Measurements from ENCODE around the gene SH3PXD2A.
"Not testable (repeated sequence)": the region's sequence is repeated elsewhere in the genome, so short reads cannot be mapped to it uniquely, and the experiment has no call there.

The SH3PXD2A gene

DNA sequence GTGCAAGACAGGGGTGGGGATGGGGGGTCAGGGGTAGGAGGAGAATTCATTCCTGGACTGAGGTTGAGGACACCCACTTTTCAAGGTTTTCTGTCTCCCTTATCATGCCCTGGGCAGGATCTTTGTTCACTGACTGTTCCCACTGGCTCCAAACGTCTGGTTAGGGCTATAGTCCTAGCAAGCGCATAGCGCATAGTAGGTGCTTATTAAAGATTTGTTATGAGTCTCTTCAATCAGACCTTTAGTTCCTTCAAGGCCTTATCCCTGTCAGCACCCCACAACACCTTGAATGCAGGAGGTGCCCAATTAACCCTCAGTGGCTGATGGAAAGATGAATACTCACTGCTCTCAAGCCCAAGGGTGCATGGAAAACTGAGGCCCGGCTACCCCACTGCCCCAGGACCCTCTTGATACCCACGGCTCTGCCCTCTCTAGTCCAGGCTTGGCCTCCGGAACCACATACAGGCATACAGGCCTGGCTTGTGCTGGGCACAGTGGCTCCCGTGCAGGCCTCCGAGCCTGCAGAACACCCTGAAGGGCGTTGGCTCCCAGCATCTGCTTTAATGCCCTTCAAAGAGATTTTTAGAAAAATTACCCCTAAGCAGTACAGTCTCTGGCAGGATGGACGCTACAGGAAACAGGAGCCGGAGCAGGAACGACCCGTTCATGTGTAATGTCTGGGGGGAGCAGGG lies 177.7 kb downstream of the SH3PXD2A start:
- no peak for DNase-seq

DNA sequence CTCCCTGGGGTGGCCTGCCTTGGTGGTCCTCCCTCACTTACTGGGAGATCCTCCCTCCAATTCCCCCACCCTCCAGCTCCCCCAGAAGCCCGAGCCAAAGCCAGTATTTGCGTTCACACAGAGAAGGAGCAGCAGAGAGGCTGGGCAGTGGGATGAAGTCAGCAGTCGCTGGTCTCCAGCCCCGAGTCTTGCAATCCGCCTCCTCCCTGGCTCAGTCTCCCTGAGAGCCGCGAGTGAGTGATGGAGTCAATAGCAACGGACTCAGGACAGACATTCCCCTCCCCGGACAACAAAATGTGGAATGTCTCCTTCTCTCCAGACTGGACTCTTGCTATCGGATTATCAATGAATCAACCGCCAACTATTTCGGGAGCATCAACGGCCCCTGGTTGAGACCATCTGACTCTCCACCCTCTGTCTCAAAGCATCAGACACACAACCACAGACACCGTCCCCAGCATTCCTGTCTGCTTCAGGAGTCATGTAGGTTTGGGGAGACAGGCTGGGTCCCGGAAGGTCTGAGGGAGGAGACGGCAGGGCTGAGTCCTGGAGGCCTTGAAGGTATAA lies 178.4 kb downstream of the SH3PXD2A start:
- no peak for DNase-seq

GRCh38 chr10:103676058-103676785 lies 179.2 kb downstream of the SH3PXD2A start:
- no peak for DNase-seq

DNA sequence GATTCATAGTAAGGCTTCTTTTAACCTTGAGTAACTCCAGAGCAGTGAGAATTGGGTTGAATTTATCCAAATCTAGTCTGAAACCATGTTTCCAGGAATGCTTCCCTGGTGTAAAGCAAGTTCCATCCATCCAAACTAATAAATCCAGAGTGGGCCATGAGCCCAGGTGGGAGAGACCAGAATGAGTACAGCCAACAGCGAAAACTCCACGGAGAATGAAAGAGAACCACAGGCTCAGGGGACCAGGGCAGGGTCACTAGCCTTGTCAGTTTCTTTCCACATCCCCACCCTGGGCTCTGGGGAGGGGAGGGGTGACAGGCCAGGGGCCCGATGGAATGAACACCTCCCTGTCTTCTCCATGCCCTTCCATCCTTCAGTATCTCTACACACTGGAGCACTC lies 181.8 kb downstream of the SH3PXD2A start:
- DNase-seq: no peak

GRCh38 chr10:103672345-103672744 lies 183.0 kb downstream of the SH3PXD2A start:
- DNase-seq: no peak

- DNase-seq: no peak
Measured at GRCh38 chr10:103671126-103671895, 184.1 kb downstream of the SH3PXD2A start.

DNA sequence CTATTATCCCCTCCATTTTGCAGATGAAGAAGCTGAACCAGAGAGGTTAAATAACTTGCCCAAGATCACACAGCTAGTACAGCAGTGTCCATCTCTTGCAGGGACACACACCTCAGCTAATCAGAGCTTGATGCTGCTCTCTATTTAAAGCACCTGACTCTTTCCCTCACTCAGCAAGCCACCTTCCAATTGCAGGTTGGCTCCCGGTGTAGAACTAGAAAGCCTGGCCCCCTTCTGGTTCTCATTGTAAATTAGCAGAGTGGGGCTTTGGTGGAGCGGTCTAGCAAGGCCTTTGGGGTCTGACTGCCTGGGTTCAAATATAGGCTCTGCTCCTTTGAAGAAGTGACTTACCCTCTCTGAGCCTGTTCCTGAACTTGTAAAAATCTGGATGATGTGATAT lies 185.4 kb downstream of the SH3PXD2A start:
- no peak for DNase-seq

GRCh38 chr10:103669243-103669929 lies 186.0 kb downstream of the SH3PXD2A start:
- no peak for DNase-seq

DNA sequence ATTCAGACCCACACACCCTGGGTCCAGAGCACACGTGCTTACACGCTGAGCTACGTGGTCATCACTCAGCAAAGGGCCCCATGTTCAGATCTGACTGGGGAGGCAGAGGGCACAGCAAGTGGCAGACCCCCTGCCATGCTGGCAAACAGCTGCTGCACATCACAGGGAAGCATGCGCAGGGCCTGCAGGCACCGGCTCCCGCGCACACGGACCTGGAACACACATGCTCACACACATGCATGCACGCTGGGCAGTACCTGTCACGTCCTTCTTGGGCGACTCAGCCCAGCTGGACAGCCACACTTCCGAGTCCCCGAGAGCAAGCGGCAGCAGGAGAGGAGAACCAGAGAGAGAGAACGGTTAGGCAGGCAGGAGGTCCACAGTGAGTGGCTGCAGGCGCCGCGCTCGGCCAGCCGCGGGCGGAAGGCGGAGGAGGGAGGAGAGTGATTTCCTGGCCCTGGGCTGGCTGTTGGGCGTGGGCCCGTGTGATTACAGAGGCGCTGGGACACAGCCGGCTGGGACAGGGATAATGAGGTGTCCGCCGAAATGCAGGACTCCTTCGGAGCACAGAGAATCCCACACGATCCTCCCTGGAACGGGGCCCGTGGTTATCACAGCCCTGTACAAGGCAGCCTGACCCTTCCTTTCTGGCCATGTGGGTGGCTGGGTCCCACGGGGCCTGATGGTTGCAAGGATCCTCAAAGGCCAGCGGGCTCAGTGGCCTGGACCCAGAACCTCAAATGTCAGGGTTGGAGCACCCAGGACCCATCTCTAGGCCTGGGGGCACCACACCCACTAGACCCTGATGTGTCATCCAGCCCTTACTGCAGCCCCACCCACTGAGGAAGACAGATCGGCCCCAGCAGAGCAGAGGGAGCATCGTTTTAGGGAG lies 186.8 kb downstream of the SH3PXD2A start:
- DNase-seq: no peak

DNA sequence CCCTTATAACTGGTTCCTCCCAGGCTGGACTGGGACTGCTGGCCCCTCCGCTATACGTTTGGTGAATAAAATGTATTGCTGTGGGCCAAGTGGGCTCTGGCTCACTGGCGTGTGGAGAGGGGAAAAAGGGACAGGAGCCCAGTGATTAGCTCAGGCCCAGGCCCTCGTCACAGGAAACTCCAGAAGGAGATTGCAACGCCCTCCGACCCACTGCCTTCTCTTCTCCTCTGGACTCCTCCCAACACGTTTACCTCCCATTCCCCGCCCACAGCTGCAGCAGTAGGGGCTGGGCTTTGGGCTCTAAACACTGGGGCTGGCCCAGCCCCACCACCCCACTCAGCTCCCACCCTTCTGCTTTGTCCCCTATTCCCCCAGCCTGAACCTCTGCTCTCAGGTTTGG lies 188.0 kb downstream of the SH3PXD2A start:
- no peak for DNase-seq

GRCh38 chr10:103666762-103667150 lies 188.6 kb downstream of the SH3PXD2A start:
- no peak for DNase-seq

DNA sequence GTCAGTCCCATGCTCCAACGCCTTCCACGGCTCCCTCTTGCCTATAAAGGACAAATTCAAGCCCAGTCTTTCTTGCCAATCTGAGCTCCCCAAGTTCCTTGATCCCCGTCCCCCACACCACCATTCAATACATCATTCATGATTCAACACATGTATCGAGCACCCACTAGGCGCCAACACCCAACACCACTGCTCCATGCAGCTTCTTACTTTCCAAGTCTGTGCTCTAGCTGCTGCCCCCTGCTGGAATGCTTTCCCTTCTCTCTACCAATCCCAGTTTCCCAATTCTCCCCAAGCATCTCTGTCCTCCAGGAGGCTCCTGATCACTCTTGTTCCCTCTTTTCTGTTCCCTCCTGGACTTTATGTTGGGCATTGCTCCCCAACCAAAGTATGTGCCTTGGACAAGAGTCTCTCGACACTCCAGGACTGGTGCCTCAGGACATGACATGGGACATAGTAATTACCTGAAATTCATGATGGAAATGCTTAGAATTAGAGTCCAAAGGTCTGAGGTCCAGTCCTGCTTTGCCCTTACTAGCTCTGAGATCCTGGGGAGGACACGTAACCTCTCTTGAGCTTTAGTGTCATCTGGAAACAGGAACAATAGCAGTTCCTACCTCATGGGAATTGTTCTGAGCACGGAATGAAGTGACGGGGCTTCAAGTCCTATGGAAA lies 189.2 kb downstream of the SH3PXD2A start:
- DNase-seq: no peak

- DNase-seq: no peak
Measured at GRCh38 chr10:103665162-103665889, 190.1 kb downstream of the SH3PXD2A start.

GRCh38 chr10:103663802-103664201 lies 191.6 kb downstream of the SH3PXD2A start:
- DNase-seq: no peak

- DNase-seq: no peak
Measured at GRCh38 chr10:103663236-103663635, 192.1 kb downstream of the SH3PXD2A start.

- DNase-seq: not testable (repeated sequence)
Measured at GRCh38 chr10:103662704-103663103, 192.7 kb downstream of the SH3PXD2A start.

GRCh38 chr10:103661198-103661950 lies 194.0 kb downstream of the SH3PXD2A start:
- DNase-seq: peak; percentile 60

DNA sequence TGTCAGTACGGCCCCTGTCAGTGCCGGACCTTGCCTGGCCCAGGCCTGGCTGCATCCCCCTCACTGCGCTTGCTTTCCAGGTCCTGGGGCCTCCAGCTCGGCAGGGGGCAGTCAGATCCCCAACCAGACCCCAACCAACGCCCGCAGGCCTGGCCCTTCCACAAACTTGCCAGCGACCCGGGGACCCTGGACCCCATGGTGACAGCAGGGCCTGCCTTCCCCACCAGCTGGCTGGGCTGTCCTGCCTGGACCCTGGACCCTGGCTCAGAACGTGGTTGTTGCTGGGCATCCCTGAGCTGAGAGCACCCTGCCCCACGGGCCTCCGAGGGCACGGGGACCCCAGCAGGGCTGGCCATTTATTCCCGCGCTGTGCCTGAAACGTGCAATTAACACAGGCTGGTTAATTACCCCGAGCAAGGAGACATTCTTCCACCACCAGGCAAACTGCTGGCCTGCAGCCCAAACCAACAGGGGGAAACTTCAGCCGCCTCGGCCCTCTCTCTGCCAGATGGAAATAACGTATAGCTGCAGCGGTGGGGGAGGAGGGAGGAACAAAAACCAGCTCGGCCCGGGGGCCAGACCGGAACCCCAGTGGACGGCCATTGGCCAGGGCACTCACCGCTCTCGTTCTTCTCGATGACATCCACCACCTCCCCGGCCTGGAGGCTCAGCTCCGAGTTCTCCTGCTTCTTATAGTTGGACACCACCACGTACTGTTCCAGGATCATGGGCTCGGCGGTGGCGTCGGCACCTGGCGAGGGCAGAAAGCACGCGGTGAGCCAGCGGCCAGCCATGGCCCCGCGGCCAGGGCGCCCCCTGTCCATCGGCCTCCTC lies 194.8 kb downstream of the SH3PXD2A start:
- no peak for DNase-seq
